Kidney epithelial cell (primary cell): ENCODE results near the gene PPARGC1A. TPM values are rescaled to one million over a fixed set of nuclear protein-coding genes. Genes with fewer than 3 reads are reported as not detected.

ENCODE experiments used
- DNase-seq: peaks from one replicate; pipeline ENCODE4 v3.0.0-alpha.2; 2010; ENCODE audit warnings: low read depth
- H3K27me3 ChIP-seq: 2 replicates; pipeline ENCODE4 v1.6.0; 2011; ENCODE audit warnings: low read length; ENCODE audit not compliant: control insufficient read depth, insufficient read depth
- H3K36me3 ChIP-seq: 2 replicates; pipeline ENCODE4 v1.5.1; 2011; ENCODE audit warnings: low read length; ENCODE audit not compliant: control insufficient read depth, insufficient read depth
- H3K4me3 ChIP-seq: 2 replicates; pipeline ENCODE4 v1.5.1; 2011; ENCODE audit warnings: low read depth, mild to moderate bottlenecking, control low read depth, low read length
- total RNA-seq: library from RNA; depleted of rRNA; stranded (reverse); fragments of >200 nt; gene quantifications from 2 replicates; pipeline ENCODE4 v1.2.3, GENCODE V29; 2015
- TF ChIP-seq, protein P1 (sequence below): IDR thresholded peaks from 2 replicates; pipeline ENCODE4 v1.5.1; 2011; ENCODE audit warnings: mild to moderate bottlenecking, moderate library complexity, low read length, control low read depth, inconsistent platforms; ENCODE audit not compliant: insufficient read depth, poor library complexity, severe bottlenecking

The PPARGC1A gene
- total RNA-seq, 1 donor from 2014 or later, result 3.3 TPM

- H3K4me3 ChIP-seq, result peak overlapping the region; percentile 64
- no peaks in the 10 kb centered on the region for H3K27me3 ChIP-seq
- no peaks in the 10 kb centered on the region for H3K36me3 ChIP-seq
- no peak for DNase-seq
- TF ChIP-seq, protein P1, sequence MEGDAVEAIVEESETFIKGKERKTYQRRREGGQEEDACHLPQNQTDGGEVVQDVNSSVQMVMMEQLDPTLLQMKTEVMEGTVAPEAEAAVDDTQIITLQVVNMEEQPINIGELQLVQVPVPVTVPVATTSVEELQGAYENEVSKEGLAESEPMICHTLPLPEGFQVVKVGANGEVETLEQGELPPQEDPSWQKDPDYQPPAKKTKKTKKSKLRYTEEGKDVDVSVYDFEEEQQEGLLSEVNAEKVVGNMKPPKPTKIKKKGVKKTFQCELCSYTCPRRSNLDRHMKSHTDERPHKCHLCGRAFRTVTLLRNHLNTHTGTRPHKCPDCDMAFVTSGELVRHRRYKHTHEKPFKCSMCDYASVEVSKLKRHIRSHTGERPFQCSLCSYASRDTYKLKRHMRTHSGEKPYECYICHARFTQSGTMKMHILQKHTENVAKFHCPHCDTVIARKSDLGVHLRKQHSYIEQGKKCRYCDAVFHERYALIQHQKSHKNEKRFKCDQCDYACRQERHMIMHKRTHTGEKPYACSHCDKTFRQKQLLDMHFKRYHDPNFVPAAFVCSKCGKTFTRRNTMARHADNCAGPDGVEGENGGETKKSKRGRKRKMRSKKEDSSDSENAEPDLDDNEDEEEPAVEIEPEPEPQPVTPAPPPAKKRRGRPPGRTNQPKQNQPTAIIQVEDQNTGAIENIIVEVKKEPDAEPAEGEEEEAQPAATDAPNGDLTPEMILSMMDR, result no peak
Observed at GRCh38 chr4:23888421-23889319, 1.2 kb downstream of the PPARGC1A start.

- DNase-seq, result no peak
- H3K27me3 ChIP-seq, result no peaks in the 10 kb centered on the region
- TF ChIP-seq, protein P1, result no peak
- peak overlapping the region; percentile 64 for H3K4me3 ChIP-seq
- no peaks in the 10 kb centered on the region for H3K36me3 ChIP-seq
Observed at GRCh38 chr4:23887989-23888388, 1.9 kb downstream of the PPARGC1A start.

- H3K36me3 ChIP-seq, result no peaks in the 10 kb centered on the region
- H3K4me3 ChIP-seq, result no peak overlapping the region
- no peaks in the 10 kb centered on the region for H3K27me3 ChIP-seq
- TF ChIP-seq, protein P1, result no peak
- no peak for DNase-seq
Observed at GRCh38 chr4:23887173-23887572, 2.7 kb downstream of the PPARGC1A start.

DNA sequence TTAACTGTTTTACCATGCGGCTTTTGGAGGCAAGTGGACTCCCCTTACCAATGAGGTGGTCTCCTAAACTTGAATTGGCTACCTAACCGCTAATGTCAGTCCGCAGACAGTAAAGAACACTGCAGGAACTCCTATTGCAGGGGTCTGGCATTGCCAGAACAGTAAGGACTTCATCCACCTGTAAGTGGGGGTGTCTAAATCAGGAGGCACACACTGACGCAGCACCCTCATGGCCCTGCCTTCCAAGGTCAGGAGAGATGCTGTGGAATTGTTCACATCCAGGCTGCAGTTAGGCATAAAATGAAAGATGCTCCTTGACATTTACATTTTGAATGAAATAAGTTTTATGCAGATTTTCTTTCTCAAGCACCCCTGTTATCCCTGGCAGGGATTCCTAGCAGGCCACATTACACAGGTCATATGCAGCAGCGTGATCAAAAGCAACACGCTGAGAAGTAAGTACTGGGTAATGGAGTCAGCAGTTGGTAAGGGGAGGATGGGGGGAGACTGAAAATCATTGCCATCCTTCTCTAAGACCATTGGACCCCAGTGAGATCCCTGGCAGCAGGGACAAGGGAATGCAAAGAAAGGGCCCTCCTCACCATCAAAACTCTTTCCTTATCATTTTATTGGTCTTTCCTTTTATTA is 3.8 kb downstream of the PPARGC1A start:
- DNase-seq, result no peak
- TF ChIP-seq, protein P1, result no peak
- Histone ChIP-seq H3K36me3 (no peaks in the 10 kb centered on the region), H3K4me3 (no peak overlapping the region), H3K27me3 (no peaks in the 10 kb centered on the region)

DNA sequence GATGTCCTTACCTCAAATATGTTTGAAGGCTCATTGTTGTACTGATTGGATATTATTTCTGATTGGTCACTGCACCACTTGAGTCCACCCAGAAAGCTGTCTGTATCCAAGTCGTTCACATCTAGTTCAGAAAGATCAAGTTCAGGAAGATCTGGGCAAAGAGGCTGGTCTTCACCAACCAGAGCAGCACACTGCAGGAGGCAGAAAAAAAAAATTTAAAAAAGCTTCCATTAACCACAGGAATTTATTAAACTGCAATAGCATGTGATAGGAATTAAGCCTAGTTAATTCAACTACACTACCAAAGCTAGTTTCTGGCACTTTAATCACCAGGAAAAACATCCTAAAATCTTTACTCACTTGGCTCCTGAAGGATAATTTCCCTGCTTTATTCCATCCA is 5.1 kb downstream of the PPARGC1A start:
- H3K4me3 ChIP-seq, result no peak overlapping the region
- TF ChIP-seq, protein P1, result no peak
- no peaks in the 10 kb centered on the region for H3K36me3 ChIP-seq
- DNase-seq, result no peak
- no peaks in the 10 kb centered on the region for H3K27me3 ChIP-seq

- TF ChIP-seq, protein P1, result no peak
- Histone ChIP-seq H3K36me3 (no peaks in the 10 kb centered on the region), H3K4me3 (no peak overlapping the region), H3K27me3 (no peaks in the 10 kb centered on the region)
- DNase-seq, result no peak
Observed at GRCh38 chr4:23884261-23884660, 5.6 kb downstream of the PPARGC1A start.
